Ovary (tissue), 9 donors: Measurements from ENCODE around the gene PSMD1. TPM values are rescaled to one million over a fixed set of nuclear protein-coding genes. Genes with fewer than 3 reads are reported as not detected.

Experiments
- DNase-seq, 5 donors: peaks; one replicate each; pipeline ENCODE4 v3.0.0-alpha.2; 2019 to 2020
- H3K27ac ChIP-seq, 2 donors: fragments of 200-600 bp; one replicate each; pipeline versions ENCODE4 v1.5.1 to v1.8.0; 2019 to 2022
- H3K27me3 ChIP-seq: fragments of 200-600 bp; one replicate; pipeline ENCODE4 v1.8.0; 2022
- H3K36me3 ChIP-seq: fragments of 200-600 bp; sonication (generic); one replicate; pipeline ENCODE4 v1.5.1; 2019
- H3K4me1 ChIP-seq: one replicate; pipeline ENCODE4 v1.8.1; 2013; ENCODE audit warnings: mild to moderate bottlenecking, moderate library complexity; ENCODE audit not compliant: insufficient read depth
- H3K4me3 ChIP-seq: fragments of 200-600 bp; sonication (generic); one replicate; pipeline ENCODE4 v1.5.1; 2017
- H3K9me3 ChIP-seq, 2 donors: fragments of 200-600 bp in 1 of 2; sonication (generic) in 1 of 2; one replicate each; pipeline versions ENCODE4 v1.5.1 to v1.8.1; 2013 to 2019; ENCODE audit warnings: mild to moderate bottlenecking in 1 of 2, moderate library complexity in 1 of 2
- CTCF ChIP-seq, 3 donors: fragments of 450-650 bp in 2 of 3; fragments of 200-600 bp in 1 of 3; IDR thresholded peaks; one replicate each; pipeline versions ENCODE4 v1.5.1 to v1.8.0; 2016 to 2022; ENCODE audit warnings: antibody characterized with exemption in 3 of 3, mild to moderate bottlenecking in 1 of 3
- EP300 ChIP-seq: sonication (generic); formaldehyde crosslinking; IDR thresholded peaks from one replicate; pipeline ENCODE4 v1.6.1; 2017; ENCODE audit warnings: antibody characterized with exemption
- POLR2A ChIP-seq: fragments of 450-650 bp; IDR thresholded peaks from one replicate; pipeline ENCODE4 v1.6.1; 2017; ENCODE audit warnings: antibody characterized with exemption, mild to moderate bottlenecking, moderate library complexity
- WGBS, 3 donors: extraction: QIAGEN DNeasy Blood & Tissue Kit in 1 of 3; methylation state at CpG; one replicate each; pipeline versions ENCODE4 v1.1.5 to v1.1.7; 2013 to 2017; 5-methylcytosine and 5-hydroxymethylcytosine counted together
- intact Hi-C, 4 donors: fragments of 100-400 bp; cut with DNase I; formaldehyde crosslinking; loops; one replicate each; pipeline versions ENCODE4 v1.11.0 to v1.15.1; 2022 to 2023
- polyA plus RNA-seq, 2 donors: library from polyadenylated mRNA; stranded (reverse); fragments of 200-250 nt in 1 of 2; fragments of 350-450 nt in 1 of 2; fragmentation: Illumina TruSeq in 1 of 2; extraction: RNeasy Lipid Tissue Mini Kit (QIAGEN cat#74804) in 1 of 2; gene quantifications; one replicate each; pipeline ENCODE4 v1.2.3, GENCODE V29; 2013 to 2014
- total RNA-seq, 7 donors: library from RNA; depleted of rRNA in 2 of 7; stranded (reverse); fragments of >200 nt in 2 of 7; fragmentation: NEBNext Ultra II Directional in 3 of 7; extraction: Animal tissue kit (Norgen Biotek cat#: 25700) in 3 of 7; gene quantifications; one replicate each; pipeline versions ENCODE4 v1.1.0 to v1.2.4, GENCODE V29; 2016 to 2023
- donor health status: DM: no; HTN: no; CAD: no; lungs with moderate emphysema.
- donor health status: DM: no; HTN: no; CAD: no.
- donor health status: Bipolar disorder and iron deficiency.
- donor health status: DM: yes; HTN: yes; CAD: no.
- donor health status: DM: no; HTN: no; CAD: no.
- donor health status: DM: yes; HTN: yes; CAD: no.

The PSMD1 gene
- total and polyA plus RNA-seq, 9 donors = 19.0 to 73.2 (median 57.8) TPM

GRCh38 chr2:231117922-231118613, 61.4 kb downstream of the PSMD1 start:
- Histone ChIP-seq H3K27me3 (no peaks in the 10 kb centered on the region), H3K36me3 (no peaks in the 10 kb centered on the region), H3K4me1 (no peaks in the 10 kb centered on the region), H3K27ac (no peak overlapping the region), H3K9me3 (no peaks in the 10 kb centered on the region), H3K4me3 (no peak overlapping the region)
- intact Hi-C loops = no loop called here
- WGBS, 3 donors = 58 to 64% (median 60%) methylated on average over 4 of the region's 4 CpGs
- TF ChIP-seq CTCF (IDR thresholded peaks at IDR 0.05) (no peak), EP300 (no peak), POLR2A (no peak)
- no peak for DNase-seq

- Histone ChIP-seq H3K27ac (no peak overlapping the region), H3K36me3 (no peaks in the 10 kb centered on the region), H3K27me3 (no peaks in the 10 kb centered on the region), H3K4me3 (no peak overlapping the region), H3K9me3 (no peaks in the 10 kb centered on the region), H3K4me1 (no peaks in the 10 kb centered on the region)
- intact Hi-C loops = no loop called here
- no peak for DNase-seq
- 67 to 80% (median 74%) methylated on average over 2 of the region's 2 CpGs for WGBS, 3 donors
- TF ChIP-seq CTCF (IDR thresholded peaks at IDR 0.05) = no peak
- TF ChIP-seq EP300 = no peak
- TF ChIP-seq POLR2A = no peak
These were observed 61.9 kb downstream of the PSMD1 start for GRCh38 chr2:231118614-231118942.

GRCh38 chr2:231123362-231123898, 66.8 kb downstream of the PSMD1 start:
- no peaks in the 10 kb centered on the region for H3K27me3 ChIP-seq
- no peak for TF ChIP-seq POLR2A
- no peak for TF ChIP-seq CTCF (IDR thresholded peaks at IDR 0.05)
- no peak for TF ChIP-seq EP300
- H3K4me1 ChIP-seq = peaks cover 2% of the 10 kb centered on the region
- intact Hi-C loops = no loop called here
- no peaks in the 10 kb centered on the region for H3K36me3 ChIP-seq
- H3K9me3 ChIP-seq = no peaks in the 10 kb centered on the region
- 18 to 23% (median 20%) methylated on average over 4 of the region's 4 CpGs for WGBS, 3 donors
- no peak overlapping the region for H3K27ac ChIP-seq
- peak overlapping the region; percentile 25 for H3K4me3 ChIP-seq
- DNase-seq = no peak

GRCh38 chr2:231124838-231125568, 68.3 kb downstream of the PSMD1 start, which contains the start of gene HTR2B:
TSS of gene HTR2B (minus strand) at chr2:231125042. CDS start at chr2:231123764, 1,278 bp downstream.
- WGBS, 3 donors = 11 to 19% (median 17%) methylated on average over 5 of the region's 5 CpGs
- Histone ChIP-seq H3K9me3 (no peaks in the 10 kb centered on the region), H3K4me1 (peaks cover 3% of the 10 kb centered on the region), H3K36me3 (no peaks in the 10 kb centered on the region), H3K27me3 (no peaks in the 10 kb centered on the region), H3K4me3 (peak within 1 kb of the TSS; percentile 25), H3K27ac (peak within 1 kb of the TSS in 1 of 2 donors; percentile 4)
- no peak for TF ChIP-seq POLR2A
- TF ChIP-seq CTCF (IDR thresholded peaks at IDR 0.05) = no peak
- TF ChIP-seq EP300 = no peak
- intact Hi-C loops = no loop called here
- DNase-seq = no peak
